Calu3 (cell line): ENCODE results near the gene ATP4A. TPM values are rescaled to one million over a fixed set of nuclear protein-coding genes. Genes with fewer than 3 reads are reported as not detected.
A peak's percentile ranks its signal among the peaks of the same experiment; 100 is the strongest.

Experiments
- Bru-seq: library from RNA; stranded (reverse); fragments of 400-500 nt; gene quantifications from one replicate; lab custom pipeline; 2021; lab: Mats Ljungman, UMichigan
- BruChase-seq, 2 experiments: library from RNA; stranded (reverse); fragments of 400-500 nt; gene quantifications; one replicate each; lab custom pipeline; 2021; lab: Mats Ljungman, UMichigan
- BruUV-seq: library from RNA; stranded (reverse); fragments of 400-500 nt; replicated peaks from 2 replicates; lab custom pipeline; 2021; lab: Mats Ljungman, UMichigan
- CTCF ChIA-PET: fragments of 300-600 bp; sonication (Branson Sonifier 250); formaldehyde crosslinking; loops from one replicate; lab custom pipeline; 2022; ENCODE audit warnings: antibody characterized with exemption; lab: Charles Lee
- DNase-seq: peaks from one replicate; pipeline ENCODE4 v3.0.0; 2022
- H3K27ac Mint-ChIP-seq: one replicate; pipeline ENCODE4 v1.8.0; 2022; ENCODE audit warnings: mixed read lengths; ENCODE audit not compliant: unreplicated experiment
- H3K27me3 Mint-ChIP-seq: one replicate; pipeline ENCODE4 v1.8.0; 2022; ENCODE audit warnings: mixed read lengths; ENCODE audit not compliant: unreplicated experiment
- H3K36me3 Mint-ChIP-seq: one replicate; pipeline ENCODE4 v1.8.0; 2022; ENCODE audit warnings: mild to moderate bottlenecking, moderate library complexity, mixed read lengths; ENCODE audit not compliant: insufficient read depth, unreplicated experiment
- H3K4me1 Mint-ChIP-seq: one replicate; pipeline ENCODE4 v1.8.0; 2022; ENCODE audit warnings: mild to moderate bottlenecking, low read depth, mixed read lengths; ENCODE audit not compliant: unreplicated experiment
- H3K4me3 Mint-ChIP-seq: one replicate; pipeline ENCODE4 v1.8.0; 2022; ENCODE audit warnings: mild to moderate bottlenecking, low read depth, moderate library complexity, mixed read lengths; ENCODE audit not compliant: unreplicated experiment
- H3K9me3 Mint-ChIP-seq: one replicate; pipeline ENCODE4 v1.8.0; 2022; ENCODE audit warnings: low read depth, mixed read lengths; ENCODE audit not compliant: unreplicated experiment
- CTCF ChIP-seq: fragments of 200-600 bp; IDR thresholded peaks from one replicate; pipeline ENCODE4 v1.8.0; 2022; ENCODE audit warnings: antibody characterized with exemption; ENCODE audit not compliant: unreplicated experiment
- intact Hi-C: fragments of 100-400 bp; cut with micrococcal nuclease; formaldehyde crosslinking; loops from one replicate; pipeline ENCODE4 v1.10.0; 2022; ENCODE audit not compliant: unreplicated experiment
- long read RNA-seq: library from polyadenylated mRNA; stranded (forward); transcript quantifications from one replicate; pipeline ENCODE4 v2.0.0, GENCODE V29; 2022
- total RNA-seq: library from RNA; stranded (reverse); gene quantifications from 2 replicates; pipeline ENCODE4 v1.2.3, GENCODE V29; 2022

The ATP4A gene
- total RNA-seq (not detected in 2 replicates), Bru-seq, nascent RNA (not detected), BruChase-seq, experiment 1, labeled RNA remaining after a 6-hour chase (not detected), BruChase-seq, experiment 2, labeled RNA remaining after a 2-hour chase (not detected)
- long read RNA-seq = 0 reads

- CTCF ChIA-PET = interaction anchor here (0.8 kb wide), 2 partner anchors 8 to 49 kb away, joined by 3 read pairs; partner anchors contain the start of gene HAUS5
- Mint-ChIP-seq H3K36me3 (no peaks in the 10 kb centered on the region), H3K9me3 (no peaks in the 10 kb centered on the region), H3K27ac (no peak within 1 kb of the TSS), H3K27me3 (peaks cover 83% of the 10 kb centered on the region), H3K4me3 (no peak within 1 kb of the TSS), H3K4me1 (no peaks in the 10 kb centered on the region)
- no peak for DNase-seq
- intact Hi-C loops = no loop called here
- BruUV-seq = no TSS peak
- TF ChIP-seq CTCF = no peak
These were observed at the start of gene ATP4A for GRCh38 chr19:35563207-35563829. Gene ATP4A, minus strand, starts transcription at chr19:35563658. Its CDS starts 29 bp downstream, at chr19:35563629.

- Mint-ChIP-seq H3K4me1 (no peaks in the 10 kb centered on the region), H3K4me3 (peak within 1 kb of the TSS; percentile 93), H3K27ac (peak within 1 kb of the TSS; percentile 99), H3K9me3 (peaks cover 2% of the 10 kb centered on the region), H3K36me3 (peaks cover 21% of the 10 kb centered on the region), H3K27me3 (no peaks in the 10 kb centered on the region)
- CTCF ChIA-PET = interaction anchor here (0.5 to 1.3 kb wide), 5 partner anchors 31 to 102 kb away, joined by 3 to 5 read pairs (median 3); partner anchors contain the start of gene ATP4A
- no peak for TF ChIP-seq CTCF
- peak; percentile 98 for DNase-seq
- BruUV-seq = TSS peak; percentile 76
- intact Hi-C loops = no loop called here
These were observed 49.3 kb upstream of the ATP4A start, which contains the start of gene HAUS5 for GRCh38 chr19:35612559-35613321. Gene HAUS5, plus strand, starts transcription at chr19:35612735. Its CDS starts 60 bp downstream, at chr19:35612795.

GRCh38 chr19:35612224-35612558 lies 48.7 kb upstream of the ATP4A start:
- Mint-ChIP-seq H3K9me3 (peaks cover 2% of the 10 kb centered on the region), H3K4me3 (peak overlapping the region; percentile 93), H3K27ac (peak overlapping the region; percentile 99), H3K4me1 (no peaks in the 10 kb centered on the region), H3K36me3 (peaks cover 21% of the 10 kb centered on the region), H3K27me3 (no peaks in the 10 kb centered on the region)
- no peak for DNase-seq
- BruUV-seq = no TSS peak
- intact Hi-C loops = no loop called here
- TF ChIP-seq CTCF = no peak
- CTCF ChIA-PET = interaction anchor here (1.0 to 1.3 kb wide), 4 partner anchors 32 to 102 kb away, joined by 3 to 5 read pairs (median 3); partner anchors contain the start of gene ATP4A

- Mint-ChIP-seq H3K36me3 (peaks cover 24% of the 10 kb centered on the region), H3K4me1 (peaks cover 2% of the 10 kb centered on the region), H3K27me3 (no peaks in the 10 kb centered on the region), H3K27ac (no peak overlapping the region), H3K4me3 (no peak overlapping the region), H3K9me3 (peaks cover 6% of the 10 kb centered on the region)
- intact Hi-C loops = no loop called here
- no TSS peak for BruUV-seq
- DNase-seq = no peak
- TF ChIP-seq CTCF = no peak
- CTCF ChIA-PET = interaction anchor here (1.0 kb wide), 1 partner anchor 11 kb away, joined by 3 read pairs; no protein-coding TSS in a partner anchor
These were observed 46.4 kb upstream of the ATP4A start for GRCh38 chr19:35609851-35610353.
